Measurements from ENCODE around the gene CDH11. TPM values are rescaled to one million over a fixed set of nuclear protein-coding genes. Genes with fewer than 3 reads are reported as not detected.

The CDH11 gene
- polyA plus RNA-seq, 1 donor from 2014 or later, result 22.9 TPM

GRCh38 chr16:65034915-65035314 lies 86.9 kb downstream of the CDH11 start:
- TF ChIP-seq RAD21 (conservative IDR thresholded peaks at IDR 0.05), result no peak
- no peak for TF ChIP-seq MXI1 (conservative IDR thresholded peaks at IDR 0.05; ENCODE audit: poor library complexity, severe bottlenecking)
- no peak for TF ChIP-seq TAF1 (IDR thresholded peaks at IDR 0.05; ENCODE audit: low read depth)
- TF ChIP-seq SMC3 (conservative IDR thresholded peaks at IDR 0.05; ENCODE audit: poor library complexity), result no peak
- no peak for TF ChIP-seq CTCF (IDR thresholded peaks at IDR 0.05; ENCODE audit: poor library complexity, severe bottlenecking)
- TF ChIP-seq, protein P1, sequence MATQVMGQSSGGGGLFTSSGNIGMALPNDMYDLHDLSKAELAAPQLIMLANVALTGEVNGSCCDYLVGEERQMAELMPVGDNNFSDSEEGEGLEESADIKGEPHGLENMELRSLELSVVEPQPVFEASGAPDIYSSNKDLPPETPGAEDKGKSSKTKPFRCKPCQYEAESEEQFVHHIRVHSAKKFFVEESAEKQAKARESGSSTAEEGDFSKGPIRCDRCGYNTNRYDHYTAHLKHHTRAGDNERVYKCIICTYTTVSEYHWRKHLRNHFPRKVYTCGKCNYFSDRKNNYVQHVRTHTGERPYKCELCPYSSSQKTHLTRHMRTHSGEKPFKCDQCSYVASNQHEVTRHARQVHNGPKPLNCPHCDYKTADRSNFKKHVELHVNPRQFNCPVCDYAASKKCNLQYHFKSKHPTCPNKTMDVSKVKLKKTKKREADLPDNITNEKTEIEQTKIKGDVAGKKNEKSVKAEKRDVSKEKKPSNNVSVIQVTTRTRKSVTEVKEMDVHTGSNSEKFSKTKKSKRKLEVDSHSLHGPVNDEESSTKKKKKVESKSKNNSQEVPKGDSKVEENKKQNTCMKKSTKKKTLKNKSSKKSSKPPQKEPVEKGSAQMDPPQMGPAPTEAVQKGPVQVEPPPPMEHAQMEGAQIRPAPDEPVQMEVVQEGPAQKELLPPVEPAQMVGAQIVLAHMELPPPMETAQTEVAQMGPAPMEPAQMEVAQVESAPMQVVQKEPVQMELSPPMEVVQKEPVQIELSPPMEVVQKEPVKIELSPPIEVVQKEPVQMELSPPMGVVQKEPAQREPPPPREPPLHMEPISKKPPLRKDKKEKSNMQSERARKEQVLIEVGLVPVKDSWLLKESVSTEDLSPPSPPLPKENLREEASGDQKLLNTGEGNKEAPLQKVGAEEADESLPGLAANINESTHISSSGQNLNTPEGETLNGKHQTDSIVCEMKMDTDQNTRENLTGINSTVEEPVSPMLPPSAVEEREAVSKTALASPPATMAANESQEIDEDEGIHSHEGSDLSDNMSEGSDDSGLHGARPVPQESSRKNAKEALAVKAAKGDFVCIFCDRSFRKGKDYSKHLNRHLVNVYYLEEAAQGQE (IDR thresholded peaks at IDR 0.05; ENCODE audit: borderline replicate concordance), result no peak
- TF ChIP-seq EP300 (conservative IDR thresholded peaks at IDR 0.05; ENCODE audit: poor library complexity, severe bottlenecking), result no peak
- TF ChIP-seq EZH2 (IDR thresholded peaks at IDR 0.05; ENCODE audit: borderline replicate concordance, insufficient read depth, low read length, poor library complexity, severe bottlenecking), result no peak
- TF ChIP-seq POLR2AphosphoS5 (IDR thresholded peaks at IDR 0.05), result no peak
- no peak overlapping the region for H3K4me3 ChIP-seq (ENCODE audit: low read length)
- H3K79me2 ChIP-seq (replicated peaks; ENCODE audit: insufficient read depth, low read length), result no peaks in the 10 kb centered on the region
- H3K4me2 ChIP-seq (ENCODE audit: low read length), result no peak overlapping the region
- no peaks in the 10 kb centered on the region for H3K9me2 ChIP-seq (ENCODE audit: insufficient read depth, low read length)
- no peaks in the 10 kb centered on the region for H3F3A ChIP-seq (ENCODE audit: insufficient read depth, low read length, poor library complexity, severe bottlenecking)
- H3K9ac ChIP-seq (ENCODE audit: low read length), result no peak overlapping the region
- H3K27me3 ChIP-seq (ENCODE audit: insufficient read depth, low read depth, low read length), result no peaks in the 10 kb centered on the region
- no peaks in the 10 kb centered on the region for H3K9me3 ChIP-seq (ENCODE audit: low read length)
- H4K20me1 ChIP-seq (ENCODE audit: insufficient read depth), result no peaks in the 10 kb centered on the region
- no peak overlapping the region for H3K27ac ChIP-seq (ENCODE audit: low read length)
- no peaks in the 10 kb centered on the region for H3K36me3 ChIP-seq (ENCODE audit: insufficient read depth, low read length)
- H2AFZ ChIP-seq (ENCODE audit: low read depth, low read length), result no peak overlapping the region

DNA sequence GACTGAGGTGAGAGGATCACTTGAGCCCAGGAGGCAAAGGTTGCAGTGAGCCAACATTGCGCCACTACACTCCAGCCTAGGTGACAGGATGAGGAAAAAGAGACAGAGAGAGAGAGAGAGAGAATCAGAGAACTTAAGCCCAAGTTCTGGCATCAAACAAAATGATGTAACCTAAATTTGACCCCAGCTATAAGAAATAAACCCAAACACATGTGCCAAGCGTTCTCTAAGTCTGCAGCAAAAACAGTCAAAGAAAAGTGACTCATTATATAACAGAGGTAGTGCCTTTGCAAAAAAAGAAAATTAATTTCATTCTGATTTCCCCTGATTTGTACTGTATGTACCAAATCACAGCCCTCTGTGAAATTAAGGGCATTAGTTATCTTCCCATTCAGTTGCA lies 89.5 kb downstream of the CDH11 start:
- no peaks in the 10 kb centered on the region for H3F3A ChIP-seq (ENCODE audit: insufficient read depth, low read length, poor library complexity, severe bottlenecking)
- H3K9ac ChIP-seq (ENCODE audit: low read length), result no peak overlapping the region
- H3K4me3 ChIP-seq (ENCODE audit: low read length), result no peak overlapping the region
- H3K27me3 ChIP-seq (ENCODE audit: insufficient read depth, low read depth, low read length), result no peaks in the 10 kb centered on the region
- H3K9me3 ChIP-seq (ENCODE audit: low read length), result no peaks in the 10 kb centered on the region
- H2AFZ ChIP-seq (ENCODE audit: low read depth, low read length), result no peak overlapping the region
- no peak for TF ChIP-seq EZH2 (IDR thresholded peaks at IDR 0.05; ENCODE audit: borderline replicate concordance, insufficient read depth, low read length, poor library complexity, severe bottlenecking)
- TF ChIP-seq EP300 (conservative IDR thresholded peaks at IDR 0.05; ENCODE audit: poor library complexity, severe bottlenecking), result no peak
- TF ChIP-seq POLR2AphosphoS5 (IDR thresholded peaks at IDR 0.05), result no peak
- TF ChIP-seq CTCF (IDR thresholded peaks at IDR 0.05; ENCODE audit: poor library complexity, severe bottlenecking), result no peak
- no peak for TF ChIP-seq SMC3 (conservative IDR thresholded peaks at IDR 0.05; ENCODE audit: poor library complexity)
- no peak for TF ChIP-seq RAD21 (conservative IDR thresholded peaks at IDR 0.05)
- no peak for TF ChIP-seq TAF1 (IDR thresholded peaks at IDR 0.05; ENCODE audit: low read depth)
- no peak for TF ChIP-seq MXI1 (conservative IDR thresholded peaks at IDR 0.05; ENCODE audit: poor library complexity, severe bottlenecking)
- TF ChIP-seq, protein P1 (IDR thresholded peaks at IDR 0.05; ENCODE audit: borderline replicate concordance), result no peak
- no peaks in the 10 kb centered on the region for H4K20me1 ChIP-seq (ENCODE audit: insufficient read depth)
- no peaks in the 10 kb centered on the region for H3K9me2 ChIP-seq (ENCODE audit: insufficient read depth, low read length)
- H3K27ac ChIP-seq (ENCODE audit: low read length), result no peak overlapping the region
- H3K79me2 ChIP-seq (replicated peaks; ENCODE audit: insufficient read depth, low read length), result no peaks in the 10 kb centered on the region
- H3K36me3 ChIP-seq (ENCODE audit: insufficient read depth, low read length), result no peaks in the 10 kb centered on the region
- H3K4me2 ChIP-seq (ENCODE audit: low read length), result no peak overlapping the region
